Activated CD4-positive, CD25-positive, alpha-beta regulatory T cell treated with anti-CD3 and anti-CD28 coated beads, Interleukin-2, amount 50 U/mL, for 72 hours (primary cell): Measurements from ENCODE around the gene TMEM131.
"Not testable (repeated sequence)": the region's sequence is repeated elsewhere in the genome, so short reads cannot be mapped to it uniquely, and the experiment has no call there.

Source experiments
- DNase-seq: peaks from one replicate; pipeline ENCODE4 v3.0.0; 2021

Gene TMEM131

GRCh38 chr2:97995734-97996624, at the start of gene TMEM131:
Gene TMEM131, minus strand, starts transcription at chr2:97995948. Its CDS starts 286 bp downstream, at chr2:97995662.
- DNase-seq, result peak; percentile 98

GRCh38 chr2:98044730-98045129, 49.0 kb upstream of the TMEM131 start:
- not testable (repeated sequence) for DNase-seq

GRCh38 chr2:98043101-98043500, 47.4 kb upstream of the TMEM131 start:
- no peak for DNase-seq

- DNase-seq, result no peak
Observed at GRCh38 chr2:98040331-98040939, 44.7 kb upstream of the TMEM131 start.

- no peak for DNase-seq
Observed at GRCh38 chr2:98039085-98039756, 43.5 kb upstream of the TMEM131 start.

GRCh38 chr2:98037666-98038336, 42.1 kb upstream of the TMEM131 start:
- no peak for DNase-seq

GRCh38 chr2:98037206-98037605, 41.5 kb upstream of the TMEM131 start:
- DNase-seq, result no peak

GRCh38 chr2:98036349-98037000, 40.7 kb upstream of the TMEM131 start:
- no peak for DNase-seq

- DNase-seq, result no peak
Observed at GRCh38 chr2:98034745-98035144, 39.0 kb upstream of the TMEM131 start.

GRCh38 chr2:98032086-98032485, 36.3 kb upstream of the TMEM131 start:
- no peak for DNase-seq

- no peak for DNase-seq
Observed at GRCh38 chr2:98029718-98030222, 34.0 kb upstream of the TMEM131 start.

GRCh38 chr2:98028931-98029717, 33.4 kb upstream of the TMEM131 start:
- no peak for DNase-seq

- no peak for DNase-seq
Observed at GRCh38 chr2:98028101-98028561, 32.4 kb upstream of the TMEM131 start.

GRCh38 chr2:98027538-98027937, 31.8 kb upstream of the TMEM131 start:
- no peak for DNase-seq

- DNase-seq, result no peak
Observed at GRCh38 chr2:98026927-98027522, 31.3 kb upstream of the TMEM131 start.

- no peak for DNase-seq
Observed at GRCh38 chr2:98026292-98026691, 30.5 kb upstream of the TMEM131 start.

- no peak for DNase-seq
Observed at GRCh38 chr2:98025481-98026037, 29.8 kb upstream of the TMEM131 start.

GRCh38 chr2:98022067-98022466, 26.3 kb upstream of the TMEM131 start:
- DNase-seq, result not testable (repeated sequence)

GRCh38 chr2:98020992-98021713, 25.4 kb upstream of the TMEM131 start:
- no peak for DNase-seq

GRCh38 chr2:98020516-98020915, 24.8 kb upstream of the TMEM131 start:
- no peak for DNase-seq
